ENCODE data around the gene GRIN2A.

The GRIN2A gene

GRCh38 chr16:10181196-10182162, 749 bp downstream of the GRIN2A start:
- DNase-seq: no peak

- DNase-seq: no peak
Measured at GRCh38 chr16:10180771-10181163, 1.5 kb downstream of the GRIN2A start.

- DNase-seq: no peak
Measured at GRCh38 chr16:10180042-10180770, 2.0 kb downstream of the GRIN2A start.

DNA sequence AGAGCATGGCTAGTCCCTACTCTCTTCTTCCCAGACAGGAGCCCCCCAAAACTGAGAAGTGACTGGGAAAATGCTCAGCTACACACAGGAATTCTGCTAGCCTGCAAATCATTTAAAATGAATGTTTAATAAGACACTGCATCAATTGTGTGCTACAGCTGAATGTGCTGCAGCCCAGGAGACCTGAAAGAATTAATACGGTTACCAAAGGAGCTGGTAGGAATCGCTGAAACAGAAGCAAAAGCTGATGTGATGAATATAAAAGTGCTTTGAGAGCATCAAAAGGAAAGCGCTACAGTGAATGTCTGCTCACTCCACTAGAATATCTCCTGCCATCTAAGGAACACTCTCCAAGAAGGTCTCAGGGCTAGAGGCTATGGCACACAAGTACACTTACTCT, 3.7 kb downstream of the GRIN2A start:
- no peak for DNase-seq

DNA sequence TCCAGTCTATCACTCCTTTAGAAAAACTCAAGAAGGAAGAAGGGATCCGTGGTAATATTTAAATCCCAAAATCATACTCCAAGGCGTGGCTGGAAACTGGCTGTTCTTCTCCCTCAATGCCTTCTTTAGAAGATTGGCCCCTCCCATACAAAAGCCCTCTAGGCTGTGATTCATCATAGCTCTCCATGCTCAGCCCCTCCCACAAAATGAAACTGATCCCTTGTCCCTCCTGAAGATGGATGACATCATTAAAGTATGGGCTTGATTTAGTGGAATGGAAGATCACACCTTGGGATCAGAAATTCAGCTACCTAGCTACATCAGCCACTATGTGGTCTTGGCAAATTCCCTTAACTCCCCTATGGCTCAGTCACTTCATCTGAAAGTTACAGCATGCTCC, 4.1 kb downstream of the GRIN2A start:
- no peak for DNase-seq

- no peak for DNase-seq
Measured at GRCh38 chr16:10172848-10173655, 9.2 kb downstream of the GRIN2A start.

- no peak for DNase-seq
Measured at GRCh38 chr16:10171221-10171620, 11.0 kb downstream of the GRIN2A start.

- DNase-seq: no peak
Measured at GRCh38 chr16:10169904-10170410, 12.3 kb downstream of the GRIN2A start.

DNA sequence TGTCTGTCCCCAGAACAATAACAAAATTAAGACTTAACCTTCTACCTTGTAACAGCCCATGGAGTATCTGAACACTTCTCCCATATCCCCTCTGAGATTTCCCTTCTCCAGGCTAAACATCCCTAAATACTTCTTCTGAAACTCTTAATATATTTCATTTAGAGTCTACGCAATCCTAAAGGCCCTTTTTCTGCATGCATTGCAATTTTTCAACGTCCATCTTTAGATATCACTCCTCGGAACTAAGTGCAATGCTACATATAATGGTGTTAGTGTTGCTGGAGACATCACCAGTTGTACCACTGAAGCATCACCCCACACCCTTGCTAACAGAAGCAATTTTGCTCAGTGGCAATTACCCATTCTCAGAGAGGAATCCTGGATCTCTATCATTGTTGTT, 13.2 kb downstream of the GRIN2A start:
- DNase-seq: no peak

GRCh38 chr16:10168258-10168657, 14.0 kb downstream of the GRIN2A start:
- no peak for DNase-seq

DNA sequence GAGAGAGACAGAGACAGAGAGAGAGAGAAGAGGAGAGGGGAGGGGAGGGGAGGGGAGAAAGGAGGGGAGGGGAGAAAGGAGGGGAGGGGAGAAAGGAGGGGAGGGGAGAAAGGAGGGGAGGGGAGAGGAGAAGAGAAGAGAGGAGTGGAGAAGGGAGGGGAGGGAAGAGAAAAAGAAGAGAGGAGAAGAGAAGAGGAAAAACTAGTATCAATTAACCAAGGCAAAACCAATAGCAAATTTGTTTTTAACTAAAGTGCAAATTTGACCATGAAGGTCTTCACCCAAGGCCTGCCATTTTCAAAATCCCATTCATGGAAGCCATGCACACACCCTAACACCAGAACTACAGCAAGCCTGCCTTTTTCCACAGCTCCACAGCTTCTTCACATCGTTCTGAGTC, 16.6 kb downstream of the GRIN2A start:
- DNase-seq: no peak

DNA sequence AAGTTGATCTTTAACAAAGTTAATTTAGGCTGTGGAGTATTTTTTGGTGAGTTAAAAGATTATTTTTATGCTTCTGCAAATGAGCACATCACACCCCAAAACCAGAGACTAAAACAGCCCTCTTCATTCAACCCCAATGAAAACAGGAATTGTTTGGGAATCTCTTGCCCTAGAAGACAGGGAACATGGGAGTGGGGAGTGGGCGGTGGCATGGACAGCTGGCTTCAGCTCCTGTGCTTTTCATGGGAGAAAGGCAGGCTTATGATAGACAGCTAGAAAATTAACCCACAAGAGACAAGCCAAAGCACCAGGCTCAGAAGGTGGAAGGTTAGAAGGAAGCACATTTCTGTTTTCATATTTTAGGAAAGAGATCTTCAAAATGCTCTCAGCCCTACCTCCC, 19.2 kb downstream of the GRIN2A start:
- no peak for DNase-seq

DNA sequence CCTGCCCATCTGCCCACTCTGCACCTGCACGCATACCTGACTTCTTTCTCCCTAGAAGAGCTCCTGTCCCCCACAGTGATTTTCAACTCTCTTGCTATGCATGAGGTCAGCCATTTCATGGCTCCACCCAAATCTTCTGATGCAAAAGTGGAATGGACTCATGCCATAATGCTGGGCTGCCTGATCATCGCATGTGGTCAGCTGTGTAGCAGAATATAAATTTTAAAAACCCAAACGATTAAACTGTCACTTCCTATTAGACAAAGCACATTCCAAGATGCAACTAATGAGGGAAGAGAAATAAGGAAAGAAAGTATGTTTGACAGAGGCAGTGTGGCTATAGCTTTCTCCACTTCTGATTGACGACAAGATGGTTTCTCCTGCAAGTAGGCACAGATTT, 26.1 kb downstream of the GRIN2A start:
- DNase-seq: no peak

GRCh38 chr16:10154389-10154788, 27.8 kb downstream of the GRIN2A start:
- DNase-seq: no peak

- DNase-seq: no peak
Measured at GRCh38 chr16:10153985-10154384, 28.2 kb downstream of the GRIN2A start.

- no peak for DNase-seq
Measured at GRCh38 chr16:10151718-10152117, 30.5 kb downstream of the GRIN2A start.

DNA sequence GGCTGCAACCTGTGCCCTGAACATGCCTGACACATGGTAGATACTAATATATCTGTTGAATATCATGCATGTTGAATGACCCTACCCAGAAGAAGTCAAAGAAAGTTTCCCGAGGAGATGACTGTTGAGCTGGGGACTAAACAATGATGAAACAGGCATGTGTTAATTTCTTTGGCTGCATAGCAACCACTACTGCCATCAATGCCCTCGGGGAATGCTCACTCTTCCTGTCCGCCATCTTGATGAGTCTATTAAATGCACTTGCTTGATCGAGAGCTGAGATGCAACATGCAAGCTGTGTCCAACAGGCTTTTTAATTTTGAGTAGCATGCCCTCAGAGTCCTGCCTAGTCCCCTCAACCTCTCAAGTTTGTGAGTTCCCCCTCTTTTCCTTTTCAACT, 31.3 kb downstream of the GRIN2A start:
- no peak for DNase-seq

GRCh38 chr16:10145542-10146035, 36.6 kb downstream of the GRIN2A start:
- DNase-seq: no peak

- DNase-seq: no peak
Measured at GRCh38 chr16:10141671-10142070, 40.6 kb downstream of the GRIN2A start.

DNA sequence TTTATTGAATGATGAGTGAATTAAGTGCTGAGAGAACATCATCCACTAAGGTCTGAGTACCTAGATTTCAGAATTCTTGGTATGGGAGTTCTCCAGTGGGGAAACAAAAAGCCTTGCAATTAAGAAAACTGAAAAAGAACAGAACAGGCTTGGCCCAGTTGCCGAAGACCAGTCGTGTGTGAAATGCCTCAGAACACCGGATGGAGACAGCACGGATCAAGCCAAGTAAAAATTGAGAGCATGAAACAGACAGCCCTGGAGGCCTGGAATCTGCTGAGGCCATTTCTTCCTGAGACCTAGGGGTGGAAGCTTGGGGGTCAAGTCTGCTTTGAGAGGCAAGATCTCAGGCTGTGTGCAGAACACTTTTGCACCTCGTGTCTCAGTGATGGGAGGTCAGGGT, 43.3 kb downstream of the GRIN2A start:
- DNase-seq: no peak

DNA sequence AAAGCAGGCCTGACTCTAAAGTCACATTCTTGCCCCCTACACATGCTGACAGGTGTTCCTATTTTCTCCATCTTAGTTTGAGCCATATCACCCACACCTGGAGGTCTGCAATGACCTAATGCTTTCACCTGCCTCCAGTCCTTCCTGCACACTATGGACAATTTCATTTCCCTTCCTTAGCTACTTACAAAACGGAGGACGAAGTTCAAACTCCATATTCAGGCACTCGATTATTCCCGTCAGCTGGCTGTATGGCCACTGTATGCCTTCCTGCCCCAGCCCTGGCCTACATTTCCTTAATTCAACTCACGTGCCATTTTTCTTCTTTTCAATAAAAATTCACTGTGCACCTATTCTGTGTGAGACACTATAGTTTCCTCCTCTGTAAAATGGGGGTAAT, 44.9 kb downstream of the GRIN2A start:
- DNase-seq: no peak

- DNase-seq: no peak
Measured at GRCh38 chr16:10136916-10137315, 45.3 kb downstream of the GRIN2A start.

DNA sequence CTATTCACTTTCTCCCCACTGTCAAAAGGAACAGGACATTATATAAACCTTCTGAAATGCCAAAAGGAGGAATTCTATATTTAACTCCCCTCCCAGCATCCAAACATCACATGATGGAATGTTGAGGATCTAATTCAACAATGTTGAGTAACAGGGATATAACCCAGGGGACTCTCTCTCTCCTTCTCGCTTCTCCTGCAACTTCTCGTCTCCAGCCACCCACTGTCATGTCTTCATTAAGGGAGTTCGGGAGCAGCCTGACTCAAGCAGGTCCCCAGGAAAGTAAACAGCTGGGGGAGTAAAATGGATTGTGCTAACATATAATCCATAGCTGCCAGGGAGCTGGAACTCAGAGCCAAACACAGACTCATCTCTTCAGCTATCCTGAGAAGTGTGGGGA, 51.7 kb downstream of the GRIN2A start:
- DNase-seq: no peak
